GM18873 (cell line): ENCODE measurements around the gene CACNA1F.

Source experiments
- ATAC-seq: cut with Tn5 transposase; IDR thresholded peaks from one replicate; pipeline ENCODE4 v1.9.1; 2021; ENCODE audit warnings: mild to moderate bottlenecking, moderate library complexity, moderate number of reproducible peaks; ENCODE audit not compliant: unreplicated experiment, low FRiP score

Gene CACNA1F

GRCh38 chrX:49160908-49161307, 72.2 kb downstream of the CACNA1F start:
- ATAC-seq, result no peak

GRCh38 chrX:49157194-49157593, 75.9 kb downstream of the CACNA1F start:
- ATAC-seq, result no peak

GRCh38 chrX:49155900-49156837, 77.0 kb downstream of the CACNA1F start:
- peak; percentile 61 for ATAC-seq

- no peak for ATAC-seq
These were observed 77.8 kb downstream of the CACNA1F start for GRCh38 chrX:49155243-49155899.
